Spleen (tissue), 7 donors: ENCODE measurements around the gene MICB.

Source experiments
- POLR2A ChIP-seq, 3 donors: fragments of 450-650 bp; IDR thresholded peaks; one replicate each; pipeline ENCODE4 v1.5.1; 2017; ENCODE audit warnings: antibody characterized with exemption in 3 of 3, mild to moderate bottlenecking in 1 of 3
- POLR2AphosphoS5 ChIP-seq, 3 donors: sonication (generic); formaldehyde crosslinking; IDR thresholded peaks; one replicate each; pipeline ENCODE4 v1.5.1; 2017; ENCODE audit warnings: antibody characterized with exemption in 3 of 3
- TF ChIP-seq, protein P1 (sequence below), 11 experiments: fragments of 200-600 bp in 7 of 11; fragments of 450-650 bp in 4 of 11; sonication (generic) in 4 of 11; IDR thresholded peaks in 8 of 11; conservative IDR thresholded peaks in 3 of 11; 1 replicate in 7 of 11; 2 replicates in 4 of 11; pipeline versions ENCODE4 v1.4.0 to v1.8.0; 2016 to 2021; ENCODE audit warnings: antibody characterized with exemption in 11 of 11, inconsistent platforms in 4 of 11, mild to moderate bottlenecking in 1 of 11
- donor health status: DM: no; HTN: no; CAD: no; lungs with moderate emphysema.
- donor health status: DM: no; HTN: no; CAD: no.
- donor health status: DM: no; HTN: no; CAD: no.

GRCh38 chr6:31531162-31531561 is 33.2 kb downstream of the MICB start:
- TF ChIP-seq, protein P1, sequence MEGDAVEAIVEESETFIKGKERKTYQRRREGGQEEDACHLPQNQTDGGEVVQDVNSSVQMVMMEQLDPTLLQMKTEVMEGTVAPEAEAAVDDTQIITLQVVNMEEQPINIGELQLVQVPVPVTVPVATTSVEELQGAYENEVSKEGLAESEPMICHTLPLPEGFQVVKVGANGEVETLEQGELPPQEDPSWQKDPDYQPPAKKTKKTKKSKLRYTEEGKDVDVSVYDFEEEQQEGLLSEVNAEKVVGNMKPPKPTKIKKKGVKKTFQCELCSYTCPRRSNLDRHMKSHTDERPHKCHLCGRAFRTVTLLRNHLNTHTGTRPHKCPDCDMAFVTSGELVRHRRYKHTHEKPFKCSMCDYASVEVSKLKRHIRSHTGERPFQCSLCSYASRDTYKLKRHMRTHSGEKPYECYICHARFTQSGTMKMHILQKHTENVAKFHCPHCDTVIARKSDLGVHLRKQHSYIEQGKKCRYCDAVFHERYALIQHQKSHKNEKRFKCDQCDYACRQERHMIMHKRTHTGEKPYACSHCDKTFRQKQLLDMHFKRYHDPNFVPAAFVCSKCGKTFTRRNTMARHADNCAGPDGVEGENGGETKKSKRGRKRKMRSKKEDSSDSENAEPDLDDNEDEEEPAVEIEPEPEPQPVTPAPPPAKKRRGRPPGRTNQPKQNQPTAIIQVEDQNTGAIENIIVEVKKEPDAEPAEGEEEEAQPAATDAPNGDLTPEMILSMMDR (IDR thresholded peaks at IDR 0.05 in 8 of 11, conservative IDR thresholded peaks at IDR 0.05 in 3 of 11), result no peak
- TF ChIP-seq POLR2A (IDR thresholded peaks at IDR 0.05), result no peak
- TF ChIP-seq POLR2AphosphoS5 (IDR thresholded peaks at IDR 0.05), result no peak
